Measurements from ENCODE around the gene GPRASP1.
"Not testable (repeated sequence)": the region's sequence is repeated elsewhere in the genome, so short reads cannot be mapped to it uniquely, and the experiment has no call there.

DNA sequence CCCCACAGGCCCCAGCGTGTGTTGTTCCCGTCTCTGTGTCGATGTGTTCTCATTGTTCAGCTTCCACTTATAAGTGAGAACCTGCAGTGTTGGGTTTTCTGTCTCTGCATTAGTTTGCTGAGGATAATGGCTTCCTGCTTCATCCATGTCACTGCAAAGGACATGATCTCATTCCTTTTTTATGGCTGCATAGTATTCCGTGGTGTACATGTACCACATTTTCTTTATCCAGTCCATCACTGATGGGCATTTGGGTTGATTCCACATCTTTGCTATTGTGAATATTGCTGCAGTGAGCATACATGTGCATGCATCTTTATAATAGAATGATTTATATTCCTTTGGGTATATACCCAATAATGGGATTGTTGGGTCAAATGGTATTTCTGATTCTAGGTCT lies 12.5 kb downstream of the GPRASP1 start:
- TF ChIP-seq, protein P1, sequence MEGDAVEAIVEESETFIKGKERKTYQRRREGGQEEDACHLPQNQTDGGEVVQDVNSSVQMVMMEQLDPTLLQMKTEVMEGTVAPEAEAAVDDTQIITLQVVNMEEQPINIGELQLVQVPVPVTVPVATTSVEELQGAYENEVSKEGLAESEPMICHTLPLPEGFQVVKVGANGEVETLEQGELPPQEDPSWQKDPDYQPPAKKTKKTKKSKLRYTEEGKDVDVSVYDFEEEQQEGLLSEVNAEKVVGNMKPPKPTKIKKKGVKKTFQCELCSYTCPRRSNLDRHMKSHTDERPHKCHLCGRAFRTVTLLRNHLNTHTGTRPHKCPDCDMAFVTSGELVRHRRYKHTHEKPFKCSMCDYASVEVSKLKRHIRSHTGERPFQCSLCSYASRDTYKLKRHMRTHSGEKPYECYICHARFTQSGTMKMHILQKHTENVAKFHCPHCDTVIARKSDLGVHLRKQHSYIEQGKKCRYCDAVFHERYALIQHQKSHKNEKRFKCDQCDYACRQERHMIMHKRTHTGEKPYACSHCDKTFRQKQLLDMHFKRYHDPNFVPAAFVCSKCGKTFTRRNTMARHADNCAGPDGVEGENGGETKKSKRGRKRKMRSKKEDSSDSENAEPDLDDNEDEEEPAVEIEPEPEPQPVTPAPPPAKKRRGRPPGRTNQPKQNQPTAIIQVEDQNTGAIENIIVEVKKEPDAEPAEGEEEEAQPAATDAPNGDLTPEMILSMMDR (IDR thresholded peaks at IDR 0.05), result not testable (repeated sequence)
- TF ChIP-seq POLR2A (IDR thresholded peaks at IDR 0.05), result not testable (repeated sequence)

Data from Peyer's patch (tissue), 4 donors.